GM19452 (cell line): ENCODE results near the gene RNF112.

Experiments used
- ATAC-seq: cut with Tn5 transposase; IDR thresholded peaks from one replicate; pipeline ENCODE4 v1.9.1; 2021; ENCODE audit not compliant: unreplicated experiment

RNF112 gene, protein sequence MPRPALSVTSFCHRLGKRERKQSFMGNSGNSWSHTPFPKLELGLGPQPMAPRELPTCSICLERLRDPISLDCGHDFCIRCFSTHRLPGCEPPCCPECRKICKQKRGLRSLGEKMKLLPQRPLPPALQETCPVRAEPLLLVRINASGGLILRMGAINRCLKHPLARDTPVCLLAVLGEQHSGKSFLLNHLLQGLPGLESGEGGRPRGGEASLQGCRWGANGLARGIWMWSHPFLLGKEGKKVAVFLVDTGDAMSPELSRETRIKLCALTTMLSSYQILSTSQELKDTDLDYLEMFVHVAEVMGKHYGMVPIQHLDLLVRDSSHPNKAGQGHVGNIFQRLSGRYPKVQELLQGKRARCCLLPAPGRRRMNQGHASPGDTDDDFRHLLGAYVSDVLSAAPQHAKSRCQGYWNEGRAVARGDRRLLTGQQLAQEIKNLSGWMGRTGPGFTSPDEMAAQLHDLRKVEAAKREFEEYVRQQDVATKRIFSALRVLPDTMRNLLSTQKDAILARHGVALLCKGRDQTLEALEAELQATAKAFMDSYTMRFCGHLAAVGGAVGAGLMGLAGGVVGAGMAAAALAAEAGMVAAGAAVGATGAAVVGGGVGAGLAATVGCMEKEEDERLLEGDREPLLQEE

DNA sequence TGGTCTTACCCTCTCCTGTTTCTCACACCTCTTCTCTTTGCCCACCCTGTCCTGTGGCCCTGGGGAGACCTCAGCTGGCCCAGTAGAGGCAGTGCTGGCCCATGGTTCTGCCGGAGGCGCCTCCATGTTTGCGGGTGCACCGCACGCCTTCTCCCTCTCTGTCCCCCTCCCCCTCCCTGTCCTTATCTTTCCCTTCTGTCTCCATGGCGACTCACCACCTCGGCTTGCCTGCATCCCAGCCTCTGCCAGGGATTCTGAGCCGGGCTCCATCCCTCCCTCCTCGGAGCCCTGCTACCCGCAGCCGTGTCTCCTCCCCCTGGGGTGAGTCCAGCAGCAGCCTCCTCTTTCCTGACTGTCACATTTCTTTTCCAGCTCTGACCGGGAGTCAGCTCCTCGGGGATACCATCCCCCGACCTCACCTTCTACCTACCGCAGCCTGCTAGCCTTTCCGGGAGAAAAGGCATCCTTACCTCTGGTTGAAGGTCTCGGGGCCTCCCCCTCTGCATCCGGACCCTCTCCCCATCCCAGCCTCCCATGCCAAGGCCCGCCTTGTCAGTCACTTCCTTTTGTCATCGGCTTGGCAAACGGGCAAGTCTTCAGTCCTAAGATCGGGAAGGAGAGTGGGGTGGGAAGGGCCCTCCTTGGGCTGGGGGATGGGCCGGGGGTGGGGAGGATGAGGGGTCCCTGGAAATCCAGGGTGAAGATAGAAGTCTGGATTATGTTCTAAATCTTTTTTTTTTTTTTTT, at the start of gene RNF112:
RNF112 (plus strand) TSS at position 358 of the 746 bp plus-strand sequence; CDS start at position 535, 177 bp downstream.
- ATAC-seq: no peak

DNA sequence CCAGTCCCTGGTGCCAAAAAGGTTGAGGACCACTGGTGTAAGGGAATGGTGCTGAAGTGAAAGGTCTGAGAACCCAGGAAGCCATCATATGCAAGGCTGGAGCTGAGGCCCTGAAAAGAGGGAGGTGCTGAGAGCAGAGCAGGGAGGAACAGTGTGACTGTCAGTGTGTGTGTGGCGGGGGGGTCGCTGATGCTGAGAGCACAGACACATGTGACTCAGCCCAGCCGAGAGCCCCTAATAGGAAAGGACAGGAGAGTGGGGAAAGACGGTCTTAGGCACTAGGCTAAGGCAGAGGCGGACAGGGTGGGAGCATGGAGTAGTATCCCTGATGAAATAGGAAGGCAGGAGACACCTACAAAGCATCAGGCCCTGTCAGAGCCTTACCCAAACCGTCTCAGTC, 49.7 kb upstream of the RNF112 start:
- ATAC-seq: no peak

DNA sequence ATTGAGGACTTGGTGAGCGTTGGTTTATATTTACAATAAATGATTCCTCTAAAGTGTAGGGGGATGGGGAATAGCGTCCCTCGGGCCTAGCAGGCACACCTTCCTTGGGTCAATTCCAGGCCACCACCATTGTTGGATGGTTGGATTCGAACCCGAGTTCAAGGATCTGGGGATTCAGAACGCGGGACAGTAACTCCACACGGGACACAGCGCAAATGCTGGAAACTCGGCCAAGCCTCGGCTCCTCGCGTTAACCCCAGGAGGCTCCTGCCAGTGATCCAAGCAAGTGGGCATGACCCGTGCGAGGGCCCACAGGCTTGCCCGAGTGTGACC, 49.1 kb upstream of the RNF112 start:
- no peak for ATAC-seq

DNA sequence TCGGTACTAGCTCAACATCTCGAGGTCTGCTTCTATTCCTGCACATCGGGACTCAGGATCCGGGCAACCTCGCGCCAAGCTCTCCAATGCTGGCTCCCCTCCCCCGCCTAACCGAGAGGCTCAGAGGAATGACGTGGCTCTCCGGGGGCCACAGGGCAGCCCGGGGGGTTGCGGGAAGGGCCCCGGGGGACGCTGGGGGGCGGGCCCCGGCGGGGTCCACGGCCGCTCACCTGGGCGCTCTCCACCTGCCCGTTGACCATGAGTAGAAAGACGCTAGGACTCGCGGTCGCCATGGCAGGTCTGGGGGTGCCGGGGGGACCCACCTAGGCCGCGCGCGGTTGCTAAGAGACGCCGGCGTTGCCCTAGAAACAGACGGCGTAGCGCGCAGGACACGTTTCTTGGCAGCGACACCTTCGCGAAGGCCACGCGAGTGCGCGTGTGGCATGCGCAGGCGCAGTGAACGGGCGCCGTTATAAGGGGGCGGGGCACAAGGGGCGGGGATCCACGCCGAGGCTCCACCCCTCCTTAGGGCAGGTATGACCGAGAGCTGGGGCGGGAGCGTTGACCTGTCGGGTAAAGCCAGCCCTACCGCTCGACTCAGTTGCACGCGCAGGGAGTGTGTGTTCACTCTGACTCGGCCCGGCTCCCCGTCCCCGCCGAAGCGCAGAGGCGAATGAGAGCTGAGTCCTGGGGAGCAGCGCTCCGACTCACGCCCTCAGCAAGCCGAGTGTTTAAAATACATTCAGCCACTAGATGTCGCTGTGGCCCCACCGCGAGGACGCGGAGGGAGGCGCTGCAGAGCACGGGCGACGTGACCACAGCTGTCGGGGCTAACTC, 48.5 kb upstream of the RNF112 start, which contains the start of gene B9D1:
B9D1 (minus strand) TSS at position 447 of the 837 bp plus-strand sequence; CDS start at position 293, 154 bp downstream.
- ATAC-seq: peak; percentile 83

DNA sequence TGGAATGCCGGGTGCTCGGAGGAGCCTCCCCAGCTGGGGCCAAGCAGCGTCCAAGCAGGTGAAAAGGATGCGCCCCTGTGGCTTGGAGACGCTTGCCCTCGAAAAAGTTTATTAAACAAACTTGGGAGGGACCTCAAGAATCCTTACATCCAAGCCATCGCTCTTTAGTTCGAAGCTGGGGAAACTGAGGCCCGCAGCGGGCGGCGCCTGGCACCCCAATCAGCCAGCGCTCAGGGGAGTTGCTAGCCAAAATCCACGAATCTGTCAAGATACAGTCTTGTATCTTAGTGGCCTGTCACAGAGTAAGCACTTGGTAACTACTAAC, 48.0 kb upstream of the RNF112 start:
- ATAC-seq: no peak

DNA sequence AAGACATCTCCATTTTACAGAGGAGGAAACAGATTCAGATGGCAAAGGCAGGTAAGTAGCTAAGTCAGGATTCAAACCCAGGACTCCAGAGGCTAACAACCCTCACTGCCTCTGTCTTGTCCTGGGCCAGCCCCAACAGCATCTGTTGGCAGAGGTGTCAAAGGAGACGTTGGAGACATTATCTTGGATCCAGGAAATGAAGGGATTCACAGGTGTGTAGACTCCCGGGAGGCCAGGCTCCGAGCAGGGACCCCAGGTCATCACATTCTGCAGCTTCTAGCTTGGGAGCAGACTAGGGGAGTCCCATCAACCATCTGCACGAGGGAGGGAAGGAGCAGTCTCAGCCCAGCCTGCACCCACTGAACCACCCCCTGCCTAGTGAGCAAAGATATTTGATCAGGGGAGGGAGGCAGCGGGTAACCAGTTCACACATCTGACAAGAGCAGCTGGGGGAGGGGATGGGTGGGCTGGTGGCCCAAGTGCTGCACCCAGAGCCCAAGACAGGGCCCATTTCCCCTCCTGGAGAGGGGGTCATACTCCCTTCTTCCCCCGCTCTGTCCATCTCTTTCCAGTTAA, 47.5 kb upstream of the RNF112 start:
- no peak for ATAC-seq

DNA sequence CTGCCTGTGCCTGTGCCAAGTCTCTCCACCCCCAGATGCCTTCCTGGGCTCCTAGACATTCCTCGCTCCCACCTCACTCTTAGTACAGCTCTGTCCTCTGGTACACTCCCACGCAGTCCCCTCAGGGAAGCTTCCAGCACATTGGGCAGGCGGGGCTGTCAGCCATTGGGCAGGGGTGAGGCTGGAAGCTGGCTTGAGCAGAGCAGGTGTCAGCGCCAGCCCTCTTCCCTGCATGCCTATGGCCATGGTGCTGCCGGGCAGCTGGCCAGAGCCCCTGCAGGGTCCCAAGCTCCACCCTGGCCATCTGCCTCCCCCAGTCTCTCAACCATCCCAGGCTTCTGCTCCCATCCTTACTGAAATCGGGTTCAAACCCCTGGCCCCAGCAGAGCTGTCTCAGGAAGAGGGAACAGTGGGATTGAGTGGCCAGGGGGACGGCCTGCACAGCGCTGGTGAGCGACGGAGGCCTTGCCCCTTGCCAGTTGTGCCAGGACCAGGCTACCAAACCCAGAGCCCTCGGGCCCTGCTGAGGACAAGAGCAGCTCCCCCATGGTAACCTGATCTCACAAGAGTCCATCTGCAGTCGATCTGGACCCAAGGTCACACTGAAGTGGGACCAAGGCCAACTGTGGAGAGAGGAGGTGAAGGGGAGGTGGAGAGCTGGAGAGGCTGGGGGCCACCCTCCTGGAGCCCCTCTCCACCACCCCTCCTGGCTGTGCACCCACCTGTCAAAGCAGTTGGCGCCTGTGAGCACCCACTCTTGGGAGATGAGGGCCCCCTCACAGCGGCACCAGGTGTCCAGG, 46.1 kb upstream of the RNF112 start:
- ATAC-seq: no peak

DNA sequence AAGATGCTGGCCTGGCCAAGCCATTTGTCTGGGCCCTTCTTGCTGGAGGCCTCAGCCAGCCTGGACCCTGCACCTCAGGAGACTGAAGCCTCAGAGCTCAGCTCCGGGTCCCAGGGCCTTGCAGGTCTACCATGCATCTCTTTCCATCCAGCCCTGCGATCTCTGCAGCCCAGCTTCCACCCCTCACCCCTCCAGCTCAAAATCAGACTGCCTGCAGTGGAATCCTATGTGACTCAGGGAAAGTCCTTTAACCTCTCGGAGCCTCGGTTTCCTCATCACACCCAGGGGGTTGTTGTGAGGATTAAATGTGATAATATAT, 45.6 kb upstream of the RNF112 start:
- no peak for ATAC-seq

DNA sequence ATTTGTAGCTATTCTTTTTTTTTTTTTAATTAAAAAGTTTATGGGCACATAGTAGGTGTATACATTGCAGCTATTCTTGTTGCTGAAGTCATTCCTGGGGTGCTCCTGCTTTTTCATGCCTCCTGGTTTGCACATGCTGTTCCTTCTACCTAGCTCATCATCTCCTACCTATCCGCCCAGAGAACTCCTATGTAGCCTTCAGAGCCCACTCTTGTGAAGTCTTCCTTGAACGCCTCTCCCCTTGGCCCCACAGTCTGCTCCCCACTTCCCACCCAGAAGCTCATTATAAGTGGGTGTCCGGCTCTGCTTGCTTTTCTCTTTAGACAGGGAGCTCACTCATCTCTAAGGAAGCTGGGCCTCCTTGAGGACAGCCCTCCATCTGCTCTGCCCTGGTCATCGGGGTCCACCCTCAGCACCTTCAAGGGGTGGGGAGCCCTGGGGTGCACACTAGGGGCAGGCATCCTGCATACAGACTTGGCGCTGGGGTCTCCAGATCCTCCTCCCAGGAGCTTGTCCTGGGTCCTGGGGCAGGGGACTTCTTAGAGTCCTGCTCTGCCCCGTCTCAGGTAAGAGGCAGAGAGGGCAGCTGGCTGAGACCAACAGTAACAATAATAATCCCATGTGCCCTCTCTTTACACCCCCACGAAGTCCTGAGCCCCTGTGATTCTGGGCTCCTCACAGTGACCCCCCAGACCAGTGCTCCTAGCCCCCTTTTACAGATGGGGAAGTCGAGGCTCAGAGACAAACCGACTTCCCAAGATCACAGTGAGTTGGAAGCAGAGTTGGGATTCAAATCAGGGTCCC, 45.0 kb upstream of the RNF112 start:
- no peak for ATAC-seq

DNA sequence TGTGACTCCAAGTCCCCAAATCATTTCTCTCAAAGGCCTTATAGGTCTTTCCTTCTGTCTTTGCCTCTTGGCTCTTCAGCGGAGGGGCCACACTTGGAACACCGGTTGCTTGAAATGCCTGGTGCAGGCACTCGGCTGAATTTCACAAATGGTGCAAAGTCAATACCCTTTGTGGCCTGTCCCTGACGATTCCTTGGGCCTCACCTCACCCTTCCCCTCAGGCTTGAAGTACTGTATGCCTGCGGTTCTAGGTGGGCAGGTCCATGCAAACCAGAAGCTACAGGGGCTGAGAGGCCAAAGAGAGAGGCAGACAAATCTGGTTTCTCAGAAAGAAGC, 44.4 kb upstream of the RNF112 start:
- no peak for ATAC-seq

DNA sequence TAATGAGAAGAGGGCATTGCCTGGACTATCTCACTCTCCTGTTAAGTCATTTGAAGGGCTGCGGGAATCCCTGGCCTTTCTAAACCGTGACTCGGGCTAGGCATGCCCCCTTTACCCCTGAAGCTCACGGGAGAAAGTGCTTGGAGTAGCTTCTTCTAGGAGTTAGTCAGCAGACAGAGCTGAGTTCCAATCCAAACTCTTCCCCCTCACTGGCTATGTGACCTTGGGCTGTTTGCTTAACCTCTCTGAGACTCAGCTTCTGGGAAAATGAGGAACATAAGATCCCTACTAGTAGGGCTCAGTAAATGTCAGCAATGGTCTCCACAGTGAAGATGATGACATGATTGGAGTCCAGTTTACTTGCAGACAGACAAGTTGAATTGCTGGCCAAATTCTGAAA, 42.8 kb upstream of the RNF112 start:
- no peak for ATAC-seq

DNA sequence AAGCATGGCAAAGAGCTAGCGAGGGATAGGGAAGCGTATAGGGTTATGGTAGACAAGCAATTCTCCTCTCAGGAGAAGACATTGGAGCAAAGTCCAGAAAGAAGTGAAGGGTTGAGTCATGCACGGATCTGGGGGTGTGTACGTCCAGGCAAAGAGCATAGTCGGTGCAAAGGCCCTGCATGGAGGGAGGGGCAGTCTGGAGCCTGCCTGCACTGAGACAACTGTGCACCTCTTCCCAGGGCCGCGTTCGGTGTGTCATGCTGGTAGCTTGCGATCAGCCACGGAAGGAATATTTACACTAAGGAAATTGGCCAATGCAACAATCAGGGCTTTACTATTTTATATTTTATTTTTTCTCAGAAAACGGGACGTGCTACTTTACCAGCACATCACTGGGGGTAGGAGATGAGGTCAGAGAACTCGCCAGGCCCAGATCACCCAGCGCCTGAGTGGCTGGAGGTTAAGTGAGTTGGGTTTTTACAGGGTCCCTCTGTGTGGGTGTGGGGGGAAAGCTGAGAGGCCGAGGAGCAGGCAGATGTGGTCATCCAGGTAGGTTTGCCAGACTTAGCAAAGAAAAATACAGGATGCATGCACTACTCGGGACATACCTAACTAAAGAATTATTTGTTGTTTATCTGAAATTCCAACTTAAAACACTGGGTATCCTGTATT, 41.8 kb upstream of the RNF112 start:
- no peak for ATAC-seq

DNA sequence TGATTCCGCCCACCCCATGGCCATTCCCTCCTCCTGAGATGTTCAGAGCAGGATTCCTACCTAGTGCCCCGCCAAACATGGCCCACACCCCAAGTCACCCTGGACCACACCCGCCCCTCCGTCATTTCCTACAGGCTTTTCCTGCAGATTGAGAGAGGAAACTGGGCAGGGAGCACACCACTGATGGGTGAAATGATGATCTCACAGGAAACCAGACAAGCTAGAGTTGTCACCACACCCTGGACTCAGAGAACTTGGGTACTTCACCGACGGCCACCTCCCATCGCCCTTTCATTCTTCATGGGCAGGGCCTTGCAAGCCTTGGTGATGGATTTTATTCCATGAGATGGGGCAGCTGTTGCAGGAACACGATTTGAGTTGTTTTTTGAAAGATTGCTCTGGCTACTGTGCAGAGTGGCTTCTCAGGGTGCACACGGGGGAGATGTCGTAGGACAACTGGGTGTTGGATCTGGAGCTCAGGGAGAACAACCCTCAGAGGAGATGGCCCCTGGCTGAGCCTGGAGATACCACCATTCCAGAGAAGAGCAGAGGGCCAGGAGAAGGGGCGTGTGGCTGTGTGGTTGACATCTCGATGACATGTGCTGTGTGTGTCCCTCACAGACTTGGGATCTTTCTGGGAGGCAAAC, 41.1 kb upstream of the RNF112 start:
- no peak for ATAC-seq

DNA sequence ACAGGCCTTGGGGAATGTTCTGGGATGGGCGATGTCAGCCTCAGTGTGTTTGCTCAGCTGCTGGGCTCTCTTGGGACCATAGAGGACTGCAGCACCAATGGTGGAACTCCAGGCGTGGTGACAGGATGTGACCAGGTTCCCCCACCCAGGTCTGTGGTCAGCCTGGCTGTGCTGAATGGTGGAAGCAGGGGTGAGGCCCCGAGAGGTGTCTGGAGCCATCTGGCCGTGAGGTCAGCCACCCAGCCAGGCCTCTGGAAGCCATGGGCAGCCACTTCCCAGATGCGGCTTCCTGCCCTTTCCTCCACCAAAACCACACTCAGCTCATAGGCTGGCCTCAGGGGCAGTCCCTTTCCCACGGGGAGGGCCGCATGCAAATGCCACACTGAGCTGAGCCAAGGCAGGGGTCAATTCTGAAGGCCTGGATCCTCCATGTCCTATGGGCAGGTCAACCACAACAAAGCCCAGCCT, 40.5 kb upstream of the RNF112 start:
- peak; percentile 78 for ATAC-seq

DNA sequence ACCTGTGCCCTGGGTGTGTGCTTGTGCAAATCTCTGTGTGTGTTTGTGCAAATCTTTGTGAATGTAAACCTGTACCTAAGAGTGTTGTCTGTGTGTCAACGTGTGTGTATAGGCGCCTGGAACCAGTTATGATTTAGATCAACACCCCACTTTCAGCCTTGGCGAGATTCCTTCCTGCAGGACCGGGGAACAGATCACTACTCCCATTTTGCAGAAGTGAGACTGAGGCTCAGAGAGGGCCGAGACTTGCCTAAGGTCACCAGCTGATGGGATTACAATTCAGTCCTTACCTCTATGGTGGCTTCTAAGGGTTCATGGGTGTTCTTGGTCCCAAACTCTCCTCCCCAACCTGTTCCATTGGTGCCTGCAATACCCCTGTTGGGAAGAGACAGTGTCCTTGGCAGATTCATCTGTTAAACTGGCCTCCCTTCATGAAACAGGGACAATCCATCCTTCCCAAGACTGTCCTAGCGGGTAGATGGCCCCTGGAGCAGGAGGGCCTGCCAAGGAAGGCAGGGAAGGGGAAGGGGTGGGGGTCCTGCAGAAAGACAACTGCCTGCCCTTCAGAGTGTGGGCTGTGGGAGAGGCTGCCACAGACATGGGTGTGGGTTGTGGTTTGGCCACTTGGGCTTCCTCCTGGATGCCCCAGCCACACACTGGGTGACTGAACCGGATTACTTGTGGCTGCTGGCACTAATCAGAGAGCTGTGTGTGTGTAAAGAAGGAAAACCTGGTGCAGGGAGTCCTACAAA, 39.6 kb upstream of the RNF112 start:
- no peak for ATAC-seq

DNA sequence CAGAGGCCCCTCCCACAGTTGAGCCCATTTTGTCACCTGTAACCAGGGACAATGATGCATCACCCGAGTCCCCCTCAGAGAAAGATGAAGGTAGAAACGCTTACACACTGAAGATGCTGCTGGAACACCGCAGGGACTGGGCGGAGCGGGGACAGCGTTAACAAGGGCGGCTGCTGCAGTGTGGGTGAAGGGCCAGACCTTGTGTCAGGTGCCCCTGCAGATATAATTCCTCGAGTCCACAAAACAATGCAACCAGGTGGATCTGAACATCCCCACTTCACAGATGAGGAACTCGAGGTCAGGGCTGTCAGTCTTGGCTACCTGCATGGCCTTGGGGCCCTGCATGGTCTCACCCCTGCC, 39.0 kb upstream of the RNF112 start:
- ATAC-seq: no peak

DNA sequence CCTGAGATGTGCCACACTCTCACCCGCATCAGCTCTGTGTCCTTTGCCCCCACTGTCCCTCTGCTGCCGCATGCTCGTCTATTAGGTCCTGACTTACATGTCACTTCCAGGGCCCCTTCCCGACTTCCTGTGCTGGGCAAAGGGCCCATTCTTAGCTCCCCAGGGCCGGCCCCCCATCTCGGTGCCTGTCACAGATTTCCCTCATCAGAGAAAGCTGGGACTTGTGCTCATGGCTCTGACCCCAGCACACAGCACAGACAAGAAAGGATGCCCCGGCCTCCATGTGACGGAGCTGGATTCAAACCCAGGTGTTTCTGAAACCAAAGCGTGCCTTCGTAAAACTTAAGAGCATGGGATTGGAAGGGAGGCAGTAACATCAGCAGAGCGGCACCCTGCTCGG, 38.6 kb upstream of the RNF112 start:
- no peak for ATAC-seq
